ENCODE measurements around the gene WDR45B. TPM values are rescaled to one million over a fixed set of nuclear protein-coding genes. Genes with fewer than 3 reads are reported as not detected.

The WDR45B gene
- total RNA-seq, 4 donors from 2014 or later, result 79.3 to 95.9 (median 84.2) TPM

DNA sequence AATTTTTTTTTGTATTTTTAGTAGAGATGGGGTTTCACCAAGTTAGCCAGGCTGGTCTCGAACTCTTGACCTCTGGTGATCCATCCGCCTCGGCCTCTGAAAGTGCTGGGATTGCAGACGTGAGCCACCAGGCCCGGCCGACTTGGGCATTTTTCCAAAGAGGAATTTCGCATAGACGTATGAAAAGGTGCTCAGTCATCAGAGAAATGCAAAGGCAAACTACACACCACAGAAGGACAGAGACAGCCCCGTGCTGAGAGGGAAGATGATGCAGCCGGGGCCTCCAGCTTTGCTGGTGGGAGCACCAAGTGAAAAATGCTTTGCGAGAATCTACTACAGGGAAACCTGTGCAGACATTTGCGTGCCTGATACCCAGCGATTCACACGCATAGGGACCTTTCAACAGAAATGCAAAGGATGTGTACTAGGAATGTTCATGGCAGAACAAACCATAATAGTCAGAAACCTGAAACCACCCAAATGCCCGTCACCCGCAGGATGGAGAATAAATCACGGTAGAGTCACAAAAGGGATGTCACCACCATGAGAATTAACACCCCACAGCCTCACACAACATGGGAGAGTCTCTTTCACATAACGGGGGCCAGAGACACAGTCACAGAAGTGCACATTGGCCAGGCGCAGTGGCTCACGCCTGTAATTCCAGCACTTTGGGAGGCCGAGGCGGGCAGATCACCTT, 45.1 kb upstream of the WDR45B start:
- Histone ChIP-seq H3K27ac (no peak overlapping the region), H3K27me3 (no peaks in the 10 kb centered on the region), H3K4me1 (peaks cover 7 to 12% of the 10 kb centered on the region in 2 donors), H3K36me3 (no peaks in the 10 kb centered on the region), H3K4me3 (replicated peaks in 1 of 3) (no peak overlapping the region), H3K9me3 (no peaks in the 10 kb centered on the region)
- intact Hi-C loops (cut with DNase I), result no loop called here
- 92 to 95% methylated on average over 22 of the region's 22 CpGs for WGBS, 2 donors
- TF ChIP-seq, protein P1, sequence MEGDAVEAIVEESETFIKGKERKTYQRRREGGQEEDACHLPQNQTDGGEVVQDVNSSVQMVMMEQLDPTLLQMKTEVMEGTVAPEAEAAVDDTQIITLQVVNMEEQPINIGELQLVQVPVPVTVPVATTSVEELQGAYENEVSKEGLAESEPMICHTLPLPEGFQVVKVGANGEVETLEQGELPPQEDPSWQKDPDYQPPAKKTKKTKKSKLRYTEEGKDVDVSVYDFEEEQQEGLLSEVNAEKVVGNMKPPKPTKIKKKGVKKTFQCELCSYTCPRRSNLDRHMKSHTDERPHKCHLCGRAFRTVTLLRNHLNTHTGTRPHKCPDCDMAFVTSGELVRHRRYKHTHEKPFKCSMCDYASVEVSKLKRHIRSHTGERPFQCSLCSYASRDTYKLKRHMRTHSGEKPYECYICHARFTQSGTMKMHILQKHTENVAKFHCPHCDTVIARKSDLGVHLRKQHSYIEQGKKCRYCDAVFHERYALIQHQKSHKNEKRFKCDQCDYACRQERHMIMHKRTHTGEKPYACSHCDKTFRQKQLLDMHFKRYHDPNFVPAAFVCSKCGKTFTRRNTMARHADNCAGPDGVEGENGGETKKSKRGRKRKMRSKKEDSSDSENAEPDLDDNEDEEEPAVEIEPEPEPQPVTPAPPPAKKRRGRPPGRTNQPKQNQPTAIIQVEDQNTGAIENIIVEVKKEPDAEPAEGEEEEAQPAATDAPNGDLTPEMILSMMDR (IDR thresholded peaks at IDR 0.05), result no peak
- no peak for TF ChIP-seq POLR2A (IDR thresholded peaks at IDR 0.05)
- no peak for DNase-seq

DNA sequence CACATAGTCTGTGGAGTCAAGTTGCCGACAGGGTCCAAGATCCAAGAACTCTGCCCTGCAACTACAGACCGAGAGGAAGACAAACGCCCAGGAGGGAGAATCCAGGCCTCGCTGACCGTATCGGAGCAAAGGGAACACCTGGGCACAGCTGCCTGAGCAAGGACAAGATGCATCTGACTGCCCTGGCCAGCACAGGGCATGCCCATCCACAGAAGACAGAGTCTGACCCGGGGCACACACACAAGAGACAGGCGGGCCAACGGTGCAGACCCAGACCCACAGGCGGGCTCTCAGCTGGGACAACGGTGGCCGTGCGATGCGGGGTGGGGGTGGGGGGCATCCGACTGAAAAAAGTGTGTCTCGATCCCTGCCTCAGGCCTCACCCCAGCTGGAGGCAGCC, 44.0 kb upstream of the WDR45B start:
- Histone ChIP-seq H3K4me1 (peaks cover 2 to 5% of the 10 kb centered on the region in 2 donors), H3K27me3 (no peaks in the 10 kb centered on the region), H3K9me3 (no peaks in the 10 kb centered on the region), H3K36me3 (no peaks in the 10 kb centered on the region), H3K4me3 (replicated peaks in 1 of 3) (no peak overlapping the region), H3K27ac (no peak overlapping the region)
- intact Hi-C loops (cut with DNase I), result no loop called here
- no peak for DNase-seq
- TF ChIP-seq POLR2A (IDR thresholded peaks at IDR 0.05), result no peak
- TF ChIP-seq, protein P1 (IDR thresholded peaks at IDR 0.05), result no peak
- 88 to 91% methylated on average over 13 of the region's 16 CpGs for WGBS, 2 donors

DNA sequence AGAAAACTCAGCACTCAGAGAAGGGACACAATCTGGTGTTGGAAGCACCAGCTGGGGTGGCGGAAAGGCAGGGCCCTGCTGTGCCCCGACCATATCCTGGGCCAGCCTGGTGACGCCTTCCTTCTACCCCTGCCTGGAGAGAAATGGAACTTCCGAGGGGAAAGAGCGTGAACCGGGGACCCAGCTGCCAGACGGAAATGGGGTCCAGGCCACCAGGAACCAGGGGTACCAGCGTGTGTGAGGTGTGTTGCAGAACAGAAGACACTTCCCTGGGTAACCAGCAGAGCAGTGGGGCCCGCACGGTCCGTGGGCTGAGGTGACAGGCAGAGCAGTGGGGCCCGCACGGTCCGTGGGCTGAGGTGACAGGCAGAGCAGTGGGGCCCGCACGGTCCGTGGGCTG, 43.5 kb upstream of the WDR45B start:
- intact Hi-C loops (cut with DNase I), result no loop called here
- Histone ChIP-seq H3K27ac (no peak overlapping the region), H3K4me3 (replicated peaks in 1 of 3) (no peak overlapping the region), H3K36me3 (no peaks in the 10 kb centered on the region), H3K9me3 (no peaks in the 10 kb centered on the region), H3K27me3 (no peaks in the 10 kb centered on the region), H3K4me1 (no peaks in the 10 kb centered on the region)
- no peak for DNase-seq
- TF ChIP-seq POLR2A (IDR thresholded peaks at IDR 0.05), result no peak
- TF ChIP-seq, protein P1 (IDR thresholded peaks at IDR 0.05), result no peak
- 82 to 95% methylated on average over 7 to 14 of the region's 17 CpGs for WGBS, 2 donors

DNA sequence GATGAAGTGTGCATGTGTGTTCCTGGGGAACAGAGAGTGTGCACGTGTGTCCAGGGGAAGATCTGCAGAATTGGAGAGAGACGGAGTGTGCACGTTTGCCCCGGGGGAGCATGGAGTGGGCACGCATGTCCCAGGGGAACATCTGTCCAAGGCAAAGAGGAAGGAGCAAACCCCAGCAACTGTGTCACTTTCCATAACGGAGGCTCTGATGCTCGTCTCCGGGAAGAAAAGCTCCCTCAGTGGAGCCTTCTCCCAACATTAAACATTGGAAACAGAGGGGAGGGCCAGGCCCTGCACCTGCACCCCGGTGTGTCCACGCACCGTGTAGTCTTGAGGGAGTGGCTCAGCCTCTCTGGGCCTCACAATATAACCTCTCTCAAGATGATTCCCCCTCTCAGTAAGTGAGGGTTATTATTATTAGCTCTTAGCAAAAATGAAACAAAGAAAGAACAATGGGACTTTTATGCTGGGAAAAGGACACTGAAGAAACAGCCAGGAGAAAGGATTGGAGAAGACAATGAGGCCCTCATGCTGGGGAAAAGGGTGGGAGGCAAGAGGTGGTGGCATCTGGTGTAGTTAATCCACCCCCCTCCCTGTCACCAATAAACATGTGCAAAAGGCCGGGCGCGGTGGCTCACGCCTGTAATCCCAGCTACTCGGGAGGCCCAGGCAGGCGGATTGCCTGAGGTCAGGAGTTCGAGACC, 42.7 kb upstream of the WDR45B start:
- no peak overlapping the region for H3K4me3 ChIP-seq (replicated peaks in 1 of 3)
- WGBS, 2 donors, result 85 to 89% methylated on average over 18 of the region's 18 CpGs
- TF ChIP-seq POLR2A (IDR thresholded peaks at IDR 0.05), result no peak
- TF ChIP-seq, protein P1 (IDR thresholded peaks at IDR 0.05), result no peak

DNA sequence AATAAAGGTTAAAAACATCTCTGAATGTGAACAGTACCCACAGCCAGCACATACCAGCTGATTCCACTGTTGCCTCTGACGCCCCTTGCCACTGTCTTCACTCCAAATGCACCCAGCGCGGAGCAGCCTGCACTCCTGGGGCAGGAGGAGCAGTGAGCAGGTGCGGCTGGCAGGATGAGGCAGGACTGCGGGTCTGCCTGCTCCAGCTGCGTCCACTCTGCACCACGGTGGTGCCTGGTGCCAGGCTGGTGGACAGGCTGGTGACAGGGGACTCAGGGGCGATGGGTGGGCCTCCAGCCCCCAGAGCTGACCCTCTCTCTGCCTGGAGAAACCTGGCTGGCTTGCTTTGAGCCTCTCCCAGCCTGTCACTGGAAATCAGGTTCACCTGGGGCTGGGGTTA, 40.8 kb upstream of the WDR45B start:
- Histone ChIP-seq H3K4me1 (no peaks in the 10 kb centered on the region), H3K4me3 (replicated peaks in 1 of 3) (no peak overlapping the region), H3K27me3 (no peaks in the 10 kb centered on the region), H3K27ac (no peak overlapping the region), H3K9me3 (no peaks in the 10 kb centered on the region), H3K36me3 (no peaks in the 10 kb centered on the region)
- 93 to 95% methylated on average over 6 to 8 of the region's 8 CpGs for WGBS, 2 donors
- intact Hi-C loops (cut with DNase I), result no loop called here
- no peak for TF ChIP-seq POLR2A (IDR thresholded peaks at IDR 0.05)
- DNase-seq, result no peak

More for the DNA sequence above, 42.7 kb upstream of the WDR45B start:
- Histone ChIP-seq H3K4me1 (no peaks in the 10 kb centered on the region), H3K27me3 (no peaks in the 10 kb centered on the region), H3K9me3 (no peaks in the 10 kb centered on the region), H3K27ac (no peak overlapping the region), H3K36me3 (no peaks in the 10 kb centered on the region)
- intact Hi-C loops (cut with DNase I), result no loop called here
- no peak for DNase-seq
